ENCODE data around the gene FBXO24. TPM values are rescaled to one million over a fixed set of nuclear protein-coding genes. Genes with fewer than 3 reads are reported as not detected.
A peak's percentile ranks its signal among the peaks of the same experiment; 100 is the strongest.

FBXO24 gene
- polyA plus RNA-seq, 1 donor (not counting 4 experiments of a cell fraction or from before 2014, with no cell fraction given), result 0.22 TPM

GRCh38 chr7:100544967-100545359 is 41.2 kb upstream of the FBXO24 start:
- H3K27me3 ChIP-seq (ENCODE audit: control insufficient read depth, extremely low read depth, insufficient read depth, low read length), result no peaks in the 10 kb centered on the region
- H2AFZ ChIP-seq (ENCODE audit: control insufficient read depth, low read length), result peak overlapping the region; percentile 82
- peaks cover 19% of the 10 kb centered on the region for H3K4me1 ChIP-seq (ENCODE audit: control insufficient read depth, extremely low read depth, insufficient read depth, low read length)
- H3K4me2 ChIP-seq (ENCODE audit: control insufficient read depth, extremely low read depth, insufficient read depth, low read depth, low read length), result peak overlapping the region; percentile 91
- H3K27ac ChIP-seq (ENCODE audit: control insufficient read depth, insufficient read depth, low read length), result peak overlapping the region; percentile 68
- TF ChIP-seq CTCF (optimal IDR thresholded peaks at IDR 0.05 in 1 of 3, IDR thresholded peaks at IDR 0.05 in 1 of 3, conservative IDR thresholded peaks at IDR 0.05 in 1 of 3; ENCODE audit: extremely low read depth in 1 of 3, insufficient read depth in 2 of 3, low read length in 3 of 3) (no peak), EZH2 (IDR thresholded peaks at IDR 0.05; ENCODE audit: low read length) (no peak)
- no peak for FAIRE-seq
- no peaks in the 10 kb centered on the region for H3K9me3 ChIP-seq (ENCODE audit: control insufficient read depth, low read depth, low read length)
- H4K20me1 ChIP-seq (ENCODE audit: control insufficient read depth, extremely low read depth, insufficient read depth, low read length), result no peaks in the 10 kb centered on the region
- H3K4me3 ChIP-seq (ENCODE audit: control insufficient read depth in 2 of 3, extremely low read depth in 1 of 3, insufficient read depth in 2 of 3, low read depth in 1 of 3, low read length in 3 of 3), result peak overlapping the region in 2 of 3 experiments; percentile 36 to 44
- H3K36me3 ChIP-seq (ENCODE audit: control insufficient read depth in 2 of 2, extremely low read depth in 1 of 2, insufficient read depth in 2 of 2, low read length in 2 of 2), result peaks cover 0 to 3% of the 10 kb centered on the region in 2 experiments
- no peaks in the 10 kb centered on the region for H3K9me1 ChIP-seq (ENCODE audit: control insufficient read depth, extremely low read depth, insufficient read depth, low read length)
- no peaks in the 10 kb centered on the region for H3K79me2 ChIP-seq (ENCODE audit: control insufficient read depth, insufficient read depth, low read length)
- dilution Hi-C loops (cut with MboI; ENCODE audit: extremely low pct_ligation_motif_present, low sequenced_read_pairs), result no loop called here
- DNase-seq (ENCODE audit: low read depth, low spot score), result no peak
- H3K9ac ChIP-seq (ENCODE audit: control insufficient read depth, extremely low read depth, insufficient read depth, low read length), result peak overlapping the region; percentile 55

- DNase-seq (ENCODE audit: low read depth, low spot score) (no peak), FAIRE-seq (peak; percentile 41)
- Histone ChIP-seq H3K9me1 (ENCODE audit: control insufficient read depth, extremely low read depth, insufficient read depth, low read length) (no peaks in the 10 kb centered on the region), H4K20me1 (ENCODE audit: control insufficient read depth, extremely low read depth, insufficient read depth, low read length) (no peaks in the 10 kb centered on the region), H3K4me1 (ENCODE audit: control insufficient read depth, extremely low read depth, insufficient read depth, low read length) (peaks cover 17% of the 10 kb centered on the region), H3K27ac (ENCODE audit: control insufficient read depth, insufficient read depth, low read length) (peak overlapping the region; percentile 68), H3K4me2 (ENCODE audit: control insufficient read depth, extremely low read depth, insufficient read depth, low read depth, low read length) (peak overlapping the region; percentile 91), H3K4me3 (ENCODE audit: control insufficient read depth in 2 of 3, extremely low read depth in 1 of 3, insufficient read depth in 2 of 3, low read depth in 1 of 3, low read length in 3 of 3) (peak overlapping the region in 2 of 3 experiments; percentile 36 to 44), H3K27me3 (ENCODE audit: control insufficient read depth, extremely low read depth, insufficient read depth, low read length) (no peaks in the 10 kb centered on the region), H3K36me3 (ENCODE audit: control insufficient read depth in 2 of 2, extremely low read depth in 1 of 2, insufficient read depth in 2 of 2, low read length in 2 of 2) (peaks cover 0 to 3% of the 10 kb centered on the region in 2 experiments), H3K79me2 (ENCODE audit: control insufficient read depth, insufficient read depth, low read length) (no peaks in the 10 kb centered on the region), H3K9ac (ENCODE audit: control insufficient read depth, extremely low read depth, insufficient read depth, low read length) (peak overlapping the region; percentile 55), H3K9me3 (ENCODE audit: control insufficient read depth, low read depth, low read length) (no peaks in the 10 kb centered on the region), H2AFZ (ENCODE audit: control insufficient read depth, low read length) (peak overlapping the region; percentile 82)
- dilution Hi-C loops (cut with MboI; ENCODE audit: extremely low pct_ligation_motif_present, low sequenced_read_pairs), result no loop called here
- TF ChIP-seq EZH2 (IDR thresholded peaks at IDR 0.05; ENCODE audit: low read length) (no peak), CTCF (optimal IDR thresholded peaks at IDR 0.05 in 1 of 3, IDR thresholded peaks at IDR 0.05 in 1 of 3, conservative IDR thresholded peaks at IDR 0.05 in 1 of 3; ENCODE audit: extremely low read depth in 1 of 3, insufficient read depth in 2 of 3, low read length in 3 of 3) (no peak)
These were observed 40.6 kb upstream of the FBXO24 start for GRCh38 chr7:100545360-100546128.
